Glutamatergic neuron (in vitro differentiated cells): Measurements from ENCODE around the gene HOXA10. TPM values are rescaled to one million over a fixed set of nuclear protein-coding genes. Genes with fewer than 3 reads are reported as not detected.

Source experiments
- DNase-seq: peaks from one replicate; pipeline ENCODE4 v3.0.0; 2022
- H3K27ac Mint-ChIP-seq: one replicate; pipeline ENCODE4 v1.8.0; 2020; ENCODE audit warnings: mild to moderate bottlenecking, mixed read lengths, inconsistent platforms; ENCODE audit not compliant: unreplicated experiment
- H3K27me3 Mint-ChIP-seq: one replicate; pipeline ENCODE4 v1.8.0; 2020; ENCODE audit warnings: mild to moderate bottlenecking, moderate library complexity, mixed read lengths, inconsistent platforms; ENCODE audit not compliant: unreplicated experiment
- H3K36me3 Mint-ChIP-seq: one replicate; pipeline ENCODE4 v1.8.0; 2020; ENCODE audit warnings: mild to moderate bottlenecking, mixed read lengths, inconsistent platforms; ENCODE audit not compliant: unreplicated experiment
- H3K4me1 Mint-ChIP-seq: one replicate; pipeline ENCODE4 v1.8.0; 2020; ENCODE audit warnings: mild to moderate bottlenecking, low read depth, mixed read lengths, inconsistent platforms; ENCODE audit not compliant: unreplicated experiment
- H3K4me3 Mint-ChIP-seq: one replicate; pipeline ENCODE4 v1.8.0; 2020; ENCODE audit warnings: mild to moderate bottlenecking, mixed read lengths, inconsistent platforms; ENCODE audit not compliant: unreplicated experiment
- H3K9me3 Mint-ChIP-seq: one replicate; pipeline ENCODE4 v1.8.0; 2020; ENCODE audit warnings: mild to moderate bottlenecking, moderate library complexity, mixed read lengths, inconsistent platforms; ENCODE audit not compliant: unreplicated experiment
- CTCF ChIP-seq: fragments of 200-600 bp; sonication (generic); IDR thresholded peaks from one replicate; pipeline ENCODE4 v1.5.0; 2021; ENCODE audit not compliant: partially characterized antibody, unreplicated experiment
- total RNA-seq: library from RNA; stranded (reverse); fragmentation: NEBNext Ultra II Directional; extraction: Animal tissue kit (Norgen Biotek cat#: 25700); gene quantifications from one replicate; pipeline ENCODE4 v1.2.1, GENCODE V29; 2021; ENCODE audit not compliant: unreplicated experiment

Gene HOXA10
- total RNA-seq, 1 donor from 2014 or later, result not detected

DNA sequence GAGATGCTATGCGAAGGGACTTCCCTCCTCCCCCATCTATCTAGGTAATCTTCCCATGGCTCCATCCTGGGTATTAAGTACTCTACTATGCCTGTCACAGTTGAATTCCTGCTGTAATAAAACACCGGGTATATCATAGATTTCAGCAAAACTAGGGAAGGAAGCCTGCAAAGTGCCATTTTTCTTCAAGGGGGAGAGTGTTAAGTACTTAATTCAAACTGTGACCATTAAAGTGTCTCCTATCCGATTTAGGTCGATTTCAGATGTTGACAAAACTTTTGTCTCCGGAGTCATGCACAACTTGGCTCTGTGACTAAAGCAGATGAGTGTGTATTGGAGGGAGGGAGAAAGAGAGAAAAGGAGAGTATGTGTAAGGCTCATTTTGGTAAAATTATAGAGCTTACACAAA, 48.1 kb downstream of the HOXA10 start:
- Mint-ChIP-seq H3K27me3 (peaks cover 37% of the 10 kb centered on the region), H3K27ac (no peak overlapping the region), H3K9me3 (peaks cover 10% of the 10 kb centered on the region), H3K4me3 (no peak overlapping the region), H3K4me1 (no peaks in the 10 kb centered on the region), H3K36me3 (no peaks in the 10 kb centered on the region)
- no peak for DNase-seq
- no peak for TF ChIP-seq CTCF

DNA sequence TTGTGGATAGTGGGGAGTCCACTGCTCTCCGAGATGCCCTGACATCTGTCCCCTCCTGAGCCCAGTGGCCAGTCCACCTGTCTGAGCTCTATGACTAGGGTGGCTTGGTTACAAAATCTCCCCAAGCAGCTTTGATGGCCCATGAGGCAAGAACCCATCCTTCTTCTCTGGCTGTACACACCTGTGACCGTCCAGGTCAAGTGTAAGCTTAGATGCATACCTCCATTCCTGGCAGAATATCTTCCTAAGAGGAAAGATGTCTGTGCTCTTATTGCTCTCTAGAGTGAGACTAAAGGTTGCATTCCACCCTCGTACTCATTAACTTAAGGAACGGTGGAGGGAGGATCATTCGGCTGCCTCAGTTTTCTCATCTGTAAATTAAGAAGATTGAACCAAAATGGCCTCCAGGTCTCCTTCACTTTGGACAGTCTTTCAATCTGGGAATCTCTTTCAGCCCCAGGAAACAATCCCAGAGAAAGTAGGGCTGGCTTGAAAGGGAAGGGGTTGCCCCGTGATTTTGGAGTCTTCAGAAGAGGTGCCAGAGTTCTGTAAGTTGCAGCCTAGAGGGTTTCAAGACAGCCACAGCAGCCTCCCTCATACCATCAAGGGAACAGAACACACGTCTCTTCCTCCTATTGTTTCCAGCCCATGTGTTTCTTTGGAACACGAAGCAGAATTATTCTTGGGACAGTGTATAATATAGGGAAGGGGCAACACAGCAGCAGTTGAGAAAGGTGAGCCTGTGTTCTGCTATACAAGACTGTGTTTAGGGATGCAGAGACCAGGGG, 49.0 kb downstream of the HOXA10 start:
- no peak for TF ChIP-seq CTCF
- Mint-ChIP-seq H3K36me3 (no peaks in the 10 kb centered on the region), H3K27ac (no peak overlapping the region), H3K4me1 (no peaks in the 10 kb centered on the region), H3K4me3 (no peak overlapping the region), H3K27me3 (peaks cover 39% of the 10 kb centered on the region), H3K9me3 (peaks cover 10% of the 10 kb centered on the region)
- DNase-seq, result no peak

DNA sequence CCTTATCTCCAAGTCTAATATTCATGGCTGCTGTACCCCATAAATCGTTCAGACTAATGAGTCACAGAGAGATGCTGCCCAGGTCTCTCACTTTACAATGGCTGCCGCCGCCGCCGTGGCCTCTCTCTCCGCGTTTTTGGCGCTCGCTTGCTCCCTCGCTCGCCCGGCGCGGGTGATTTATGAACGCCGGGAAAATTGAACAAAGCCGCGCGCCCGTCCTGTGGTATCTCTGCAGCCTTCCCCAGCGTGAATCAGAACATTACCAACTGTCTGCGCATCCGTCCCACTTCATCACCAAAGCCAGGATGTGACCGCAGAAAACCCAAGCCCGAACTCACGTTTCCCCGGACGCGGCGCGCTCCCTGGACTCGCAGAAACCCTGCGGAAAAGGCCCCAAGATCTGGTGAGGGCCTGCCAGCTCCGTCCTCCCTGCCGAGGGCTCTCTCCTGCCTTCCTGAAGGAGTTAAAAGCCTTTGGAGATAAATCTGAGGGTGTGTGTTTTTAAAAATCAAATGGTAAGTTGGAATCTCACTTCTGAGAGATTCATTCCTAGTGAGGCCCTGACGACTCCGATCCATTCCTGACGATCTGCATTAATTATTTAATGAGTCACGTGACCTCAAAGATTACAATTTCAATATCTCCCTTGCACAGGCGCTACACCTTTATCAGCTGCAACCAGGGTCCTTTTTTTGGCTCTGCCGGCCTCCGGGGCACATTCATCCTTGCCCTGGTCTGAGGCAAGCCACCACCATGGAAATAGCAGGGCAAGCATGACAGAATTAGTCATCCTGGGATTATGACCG, 49.8 kb downstream of the HOXA10 start:
- H3K9me3 Mint-ChIP-seq, result peaks cover 10% of the 10 kb centered on the region

DNA sequence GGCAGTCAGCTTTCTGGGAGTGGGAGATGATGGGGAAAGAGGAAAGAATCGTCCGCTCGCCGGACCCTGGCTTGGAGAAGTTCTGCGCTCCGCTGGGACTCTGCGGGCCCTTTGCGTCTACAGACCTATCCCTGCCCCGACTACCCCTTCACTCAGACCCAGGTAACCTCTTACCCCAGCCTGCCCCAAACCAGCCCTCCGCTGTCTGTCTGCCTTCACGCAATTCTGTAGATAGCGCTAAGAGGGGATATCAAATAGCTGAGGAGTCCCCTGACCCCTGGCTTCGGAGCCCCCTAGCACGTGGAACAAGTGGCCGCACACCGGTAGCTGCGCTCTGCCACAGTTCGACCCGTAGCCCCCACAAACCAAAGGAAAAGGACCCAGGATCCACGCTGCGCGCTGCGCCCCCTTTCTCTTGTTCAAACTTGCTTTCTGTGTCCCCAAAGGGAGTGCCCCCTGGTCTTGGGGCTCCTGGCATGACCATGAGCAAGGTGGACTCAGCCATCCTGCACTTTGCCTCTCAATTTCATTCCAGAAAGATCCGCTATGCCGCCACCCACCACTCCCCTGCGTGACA, 50.6 kb downstream of the HOXA10 start:
- TF ChIP-seq CTCF, result no peak
- Mint-ChIP-seq H3K27me3 (peaks cover 36% of the 10 kb centered on the region), H3K27ac (no peak overlapping the region), H3K4me1 (no peaks in the 10 kb centered on the region), H3K4me3 (no peak overlapping the region), H3K36me3 (no peaks in the 10 kb centered on the region), H3K9me3 (peaks cover 12% of the 10 kb centered on the region)
- DNase-seq, result no peak

More for the DNA sequence above, 49.8 kb downstream of the HOXA10 start:
- no peak for DNase-seq
- H3K27me3 Mint-ChIP-seq, result peaks cover 37% of the 10 kb centered on the region
- no peak overlapping the region for H3K4me3 Mint-ChIP-seq
- no peaks in the 10 kb centered on the region for H3K36me3 Mint-ChIP-seq
- no peak overlapping the region for H3K27ac Mint-ChIP-seq
- no peak for TF ChIP-seq CTCF
- H3K4me1 Mint-ChIP-seq, result no peaks in the 10 kb centered on the region
